ENCODE measurements around the gene DTNA. TPM values are rescaled to one million over a fixed set of nuclear protein-coding genes. Genes with fewer than 3 reads are reported as not detected.

The DTNA gene
- total RNA-seq, 1 donor from 2014 or later = 21.0 TPM

GRCh38 chr18:34691614-34692013, 18.5 kb upstream of the DTNA start:
- no peak overlapping the region for H3K27ac ChIP-seq
- no peaks in the 10 kb centered on the region for H3K36me3 ChIP-seq
- no peaks in the 10 kb centered on the region for H3K27me3 ChIP-seq (ENCODE audit: low read depth)
- intact Hi-C loops (cut with DNase I) = no loop called here
- no peaks in the 10 kb centered on the region for H3K4me1 ChIP-seq
- no peaks in the 10 kb centered on the region for H3K9me3 ChIP-seq
- ATAC-seq = no peak
- TF ChIP-seq CTCF (IDR thresholded peaks at IDR 0.05) = no peak
- no peak overlapping the region for H3K4me3 ChIP-seq
- no peak for DNase-seq

DNA sequence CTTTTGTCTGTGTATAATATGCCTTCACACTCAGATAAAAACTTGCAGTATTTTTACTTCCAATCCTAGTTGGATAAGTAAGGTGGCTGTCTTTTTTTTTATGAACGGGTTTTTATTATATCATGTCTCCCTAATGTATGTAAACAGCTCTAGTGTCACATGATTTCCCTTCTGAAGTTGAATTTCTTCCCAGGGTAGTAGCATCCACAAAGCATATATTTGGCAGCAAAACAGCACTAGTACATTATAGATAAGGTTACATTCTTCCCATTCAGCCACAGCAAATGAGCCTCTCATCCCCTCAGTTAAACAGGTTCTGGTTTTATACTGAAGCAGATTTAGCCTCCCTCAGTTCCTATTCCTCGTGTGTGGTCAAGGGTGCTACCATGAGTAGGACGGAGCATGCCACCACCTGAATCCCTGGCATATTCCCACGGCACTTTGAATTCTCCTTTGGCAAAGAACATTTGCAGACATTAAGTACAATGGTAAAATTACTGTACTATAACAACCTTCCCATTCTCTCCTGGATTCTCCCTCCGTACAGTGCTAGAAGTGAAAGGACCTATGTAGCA, 15.4 kb upstream of the DTNA start:
- Histone ChIP-seq H3K27me3 (ENCODE audit: low read depth) (no peaks in the 10 kb centered on the region), H3K4me3 (no peak overlapping the region), H3K27ac (no peak overlapping the region), H3K4me1 (no peaks in the 10 kb centered on the region), H3K9me3 (no peaks in the 10 kb centered on the region), H3K36me3 (no peaks in the 10 kb centered on the region)
- DNase-seq (no peak), ATAC-seq (no peak)
- TF ChIP-seq CTCF (IDR thresholded peaks at IDR 0.05) = no peak
- intact Hi-C loops (cut with DNase I) = no loop called here

- Histone ChIP-seq H3K4me3 (no peak overlapping the region), H3K9me3 (no peaks in the 10 kb centered on the region), H3K4me1 (no peaks in the 10 kb centered on the region), H3K27me3 (ENCODE audit: low read depth) (no peaks in the 10 kb centered on the region), H3K27ac (no peak overlapping the region), H3K36me3 (no peaks in the 10 kb centered on the region)
- TF ChIP-seq CTCF (IDR thresholded peaks at IDR 0.05) = no peak
- ATAC-seq (no peak), DNase-seq (no peak)
- intact Hi-C loops (cut with DNase I) = no loop called here
Observed at GRCh38 chr18:34695310-34695709, 14.8 kb upstream of the DTNA start.

GRCh38 chr18:34696671-34697070, 13.4 kb upstream of the DTNA start:
- Histone ChIP-seq H3K27ac (no peak overlapping the region), H3K27me3 (ENCODE audit: low read depth) (no peaks in the 10 kb centered on the region), H3K4me3 (no peak overlapping the region), H3K36me3 (no peaks in the 10 kb centered on the region), H3K9me3 (no peaks in the 10 kb centered on the region), H3K4me1 (no peaks in the 10 kb centered on the region)
- DNase-seq = no peak
- TF ChIP-seq CTCF (IDR thresholded peaks at IDR 0.05) = no peak
- intact Hi-C loops (cut with DNase I) = no loop called here
- ATAC-seq = no peak

- Histone ChIP-seq H3K36me3 (no peaks in the 10 kb centered on the region), H3K4me1 (no peaks in the 10 kb centered on the region), H3K9me3 (no peaks in the 10 kb centered on the region), H3K27me3 (ENCODE audit: low read depth) (no peaks in the 10 kb centered on the region), H3K4me3 (no peak overlapping the region), H3K27ac (no peak overlapping the region)
- intact Hi-C loops (cut with DNase I) = no loop called here
- ATAC-seq (no peak), DNase-seq (no peak)
- TF ChIP-seq CTCF (IDR thresholded peaks at IDR 0.05) = no peak
Observed at GRCh38 chr18:34697233-34697632, 12.9 kb upstream of the DTNA start.

DNA sequence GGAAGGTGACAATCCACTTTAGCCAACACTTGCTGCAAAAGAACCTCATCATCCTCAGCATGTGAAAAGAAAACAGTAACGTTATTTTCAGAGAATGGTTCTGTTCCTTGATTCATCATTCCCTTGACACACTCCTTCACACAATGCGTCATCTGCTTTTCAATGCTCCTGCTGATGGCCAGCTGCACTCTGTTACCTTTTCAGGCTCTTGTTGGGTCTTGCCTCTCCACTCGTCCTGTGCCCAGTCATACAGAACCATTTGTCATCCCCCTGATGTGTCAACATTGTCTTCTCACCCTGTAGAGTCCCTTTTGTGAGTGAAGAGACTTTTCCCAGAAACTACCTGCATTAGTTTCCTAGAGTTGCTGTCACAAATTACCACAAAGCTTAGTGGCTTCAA, 12.2 kb upstream of the DTNA start:
- H3K36me3 ChIP-seq = no peaks in the 10 kb centered on the region
- no peaks in the 10 kb centered on the region for H3K4me1 ChIP-seq
- H3K27ac ChIP-seq = no peak overlapping the region
- no peaks in the 10 kb centered on the region for H3K9me3 ChIP-seq
- no peak overlapping the region for H3K4me3 ChIP-seq
- intact Hi-C loops (cut with DNase I) = no loop called here
- TF ChIP-seq CTCF (IDR thresholded peaks at IDR 0.05) = no peak
- no peak for DNase-seq
- ATAC-seq = no peak
- no peaks in the 10 kb centered on the region for H3K27me3 ChIP-seq (ENCODE audit: low read depth)
